NCI-H748 (cell line): ENCODE measurements around the gene ETS1.

Experiments
- DNase-seq: peaks from one replicate; lab custom pipeline; 2025; ENCODE audit not compliant: unreplicated experiment; lab: John Stamatoyannopoulos, UW

ETS1 gene

GRCh38 chr11:128572965-128573364, 14.4 kb downstream of the ETS1 start:
- DNase-seq: no peak

DNA sequence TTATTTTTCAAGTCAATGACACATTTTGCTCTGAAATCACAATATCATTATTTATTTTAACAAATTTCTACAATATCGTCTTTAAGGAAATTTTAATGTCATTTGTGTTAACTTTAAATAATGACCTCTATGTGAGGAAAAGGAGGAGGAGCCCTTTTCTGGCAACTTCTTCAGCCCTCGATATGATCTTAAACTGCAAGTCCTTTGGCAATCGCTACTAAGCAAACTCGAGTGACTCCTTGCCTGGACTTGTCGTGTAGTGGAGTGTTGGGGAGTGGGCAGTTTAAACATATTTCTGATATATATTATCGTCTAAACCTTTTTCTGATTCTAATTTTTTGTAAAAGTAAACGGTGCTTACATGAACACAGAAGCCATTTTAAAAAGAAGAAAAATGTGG, 16.7 kb downstream of the ETS1 start:
- no peak for DNase-seq

DNA sequence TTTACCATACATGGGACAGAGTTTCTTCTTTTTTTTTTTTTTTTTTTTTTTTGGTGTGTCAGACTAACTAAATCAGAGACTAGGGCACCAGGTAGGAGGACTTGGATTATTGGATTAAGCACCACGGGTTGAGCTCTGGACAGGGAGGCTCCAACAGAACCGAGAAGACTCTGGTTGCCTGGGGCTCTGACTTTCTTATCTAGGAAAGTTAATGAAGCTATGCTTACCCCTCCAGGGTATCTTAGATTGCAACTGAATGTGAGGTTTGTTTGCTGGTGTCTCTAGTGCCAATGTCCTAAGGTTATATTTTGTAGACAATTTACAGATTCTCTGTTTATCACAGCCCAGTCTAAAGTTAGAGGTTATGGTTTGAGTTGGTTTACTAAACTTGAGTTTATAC, 18.1 kb downstream of the ETS1 start:
- DNase-seq: no peak

DNA sequence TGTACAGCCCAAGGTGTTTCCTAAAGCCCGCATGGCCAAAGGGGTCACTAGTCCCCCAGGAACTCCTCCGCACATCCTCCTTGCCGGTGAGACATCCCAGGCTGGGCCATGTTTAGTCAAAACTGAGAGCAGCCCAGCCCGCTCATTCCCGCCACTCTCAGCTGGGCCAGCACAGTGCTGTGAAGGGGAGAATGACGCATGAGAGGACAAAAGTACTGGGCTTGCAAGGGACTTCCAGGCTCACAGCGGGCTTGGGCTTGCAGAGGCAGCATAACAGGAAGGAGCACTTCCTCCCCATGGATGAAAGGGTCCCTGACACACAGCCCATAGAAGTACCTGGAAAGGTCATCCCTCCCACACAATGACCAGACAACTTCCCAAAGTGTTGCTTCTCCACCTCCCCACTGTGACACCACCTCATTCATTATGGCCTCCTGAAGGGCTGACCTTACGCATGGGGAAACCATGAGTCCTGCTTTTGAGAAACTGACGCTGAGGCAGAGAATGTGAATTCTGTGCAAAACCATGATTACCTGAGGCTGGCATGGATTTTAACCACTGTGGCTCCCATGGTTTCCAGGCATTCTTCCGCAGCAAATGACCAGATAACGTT, 19.1 kb downstream of the ETS1 start:
- no peak for DNase-seq

DNA sequence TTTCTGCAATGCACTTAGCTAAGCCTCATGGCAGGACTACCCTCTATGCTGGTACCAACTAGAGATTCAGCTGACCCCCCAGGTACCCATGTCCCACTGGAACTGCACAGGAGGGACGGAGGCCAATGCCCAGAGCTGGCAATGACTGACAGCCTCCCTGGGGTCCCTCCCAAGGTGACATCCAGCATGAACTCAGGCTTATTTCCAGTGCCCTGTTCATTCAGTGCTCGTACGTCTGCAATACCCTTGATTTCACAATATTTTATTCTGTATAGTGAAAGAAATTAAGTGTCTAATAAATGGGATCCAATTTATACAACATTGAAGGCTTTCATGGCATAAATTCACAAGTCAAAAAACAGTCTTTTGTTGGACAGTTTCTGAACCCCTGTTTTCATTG, 20.2 kb downstream of the ETS1 start:
- DNase-seq: no peak

DNA sequence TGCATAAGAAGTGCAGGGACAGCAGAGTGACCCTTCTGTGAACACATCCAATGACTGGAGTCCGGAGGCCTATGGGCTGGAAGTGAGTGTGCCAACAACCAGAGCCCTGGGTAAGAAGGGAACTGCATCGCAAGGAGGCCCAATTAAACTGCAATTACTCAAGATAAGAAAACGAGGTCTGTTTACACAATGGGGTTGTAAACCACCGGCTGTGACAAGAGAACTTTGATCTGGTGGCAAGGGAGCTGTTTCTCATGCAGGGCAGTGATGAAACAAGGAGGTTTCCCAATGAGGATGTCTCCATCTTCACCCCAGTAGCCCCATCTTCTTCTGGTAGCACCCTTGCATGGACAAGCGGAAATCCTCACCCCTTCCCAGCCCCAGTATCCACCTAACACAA, 21.5 kb downstream of the ETS1 start:
- no peak for DNase-seq

- no peak for DNase-seq
Observed at GRCh38 chr11:128564642-128565245, 22.6 kb downstream of the ETS1 start.

DNA sequence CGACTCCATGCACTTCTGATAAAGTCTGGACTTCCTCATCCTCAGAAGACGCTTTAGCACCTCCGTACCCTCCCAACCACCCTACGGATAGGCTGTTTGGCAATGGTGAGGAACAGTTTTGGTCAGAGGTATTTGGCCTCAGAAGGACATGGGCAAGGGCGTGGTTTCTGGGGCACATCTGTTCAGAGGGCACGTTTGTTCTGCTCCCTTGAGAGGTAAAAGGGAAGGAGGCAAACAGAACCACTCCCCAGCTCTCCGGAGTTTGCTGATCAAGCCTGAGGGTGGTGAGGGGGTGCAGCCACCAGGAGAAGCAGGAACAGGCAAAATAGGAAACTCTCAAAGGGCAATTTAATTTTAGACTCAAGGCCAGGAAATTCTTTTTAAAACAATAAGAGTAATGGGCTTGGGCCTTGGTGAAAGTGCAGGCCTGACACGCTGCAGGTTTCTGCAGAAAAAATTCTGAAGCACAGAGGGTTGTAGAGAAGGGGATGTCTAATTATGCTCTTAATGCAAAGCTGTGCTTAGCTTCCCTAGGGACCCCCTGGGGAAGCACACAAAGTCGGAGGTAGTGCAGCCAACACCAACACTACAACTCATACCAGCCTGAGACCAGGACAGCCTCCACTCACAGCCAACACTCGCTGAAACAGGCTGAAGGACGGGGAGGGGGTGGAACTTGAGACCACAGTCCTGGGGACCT, 23.3 kb downstream of the ETS1 start:
- DNase-seq: no peak

GRCh38 chr11:128563308-128563707, 24.1 kb downstream of the ETS1 start:
- DNase-seq: no peak

DNA sequence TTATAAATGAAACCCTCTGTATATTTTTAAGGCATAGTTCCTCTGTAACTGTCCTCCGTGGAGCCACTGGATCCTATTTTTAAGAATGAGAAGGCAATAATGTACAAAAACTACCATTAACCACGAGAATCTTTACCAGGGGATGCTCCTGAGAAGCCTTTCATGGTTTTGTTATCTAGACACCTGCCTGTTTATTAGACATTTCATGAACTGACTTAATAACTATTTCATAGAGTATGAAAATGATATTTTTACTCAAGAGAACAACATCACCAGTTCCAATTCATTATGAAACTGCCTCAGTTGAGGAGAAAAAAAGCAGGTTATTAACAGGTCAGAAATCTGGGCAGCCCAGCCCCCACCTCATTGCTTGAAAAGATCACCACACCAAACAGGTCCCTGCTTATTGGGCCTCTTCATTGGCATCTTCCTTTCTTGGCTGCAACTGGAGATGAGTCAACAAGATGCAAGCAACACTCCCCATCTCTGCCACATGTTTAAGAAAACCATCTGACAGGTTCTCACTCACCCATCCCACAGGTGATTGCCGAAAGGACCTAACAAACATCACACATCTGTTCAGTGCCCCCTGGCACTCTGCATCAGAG, 27.8 kb downstream of the ETS1 start:
- DNase-seq: no peak

GRCh38 chr11:128555606-128556005, 31.8 kb downstream of the ETS1 start:
- DNase-seq: peak; percentile 29

DNA sequence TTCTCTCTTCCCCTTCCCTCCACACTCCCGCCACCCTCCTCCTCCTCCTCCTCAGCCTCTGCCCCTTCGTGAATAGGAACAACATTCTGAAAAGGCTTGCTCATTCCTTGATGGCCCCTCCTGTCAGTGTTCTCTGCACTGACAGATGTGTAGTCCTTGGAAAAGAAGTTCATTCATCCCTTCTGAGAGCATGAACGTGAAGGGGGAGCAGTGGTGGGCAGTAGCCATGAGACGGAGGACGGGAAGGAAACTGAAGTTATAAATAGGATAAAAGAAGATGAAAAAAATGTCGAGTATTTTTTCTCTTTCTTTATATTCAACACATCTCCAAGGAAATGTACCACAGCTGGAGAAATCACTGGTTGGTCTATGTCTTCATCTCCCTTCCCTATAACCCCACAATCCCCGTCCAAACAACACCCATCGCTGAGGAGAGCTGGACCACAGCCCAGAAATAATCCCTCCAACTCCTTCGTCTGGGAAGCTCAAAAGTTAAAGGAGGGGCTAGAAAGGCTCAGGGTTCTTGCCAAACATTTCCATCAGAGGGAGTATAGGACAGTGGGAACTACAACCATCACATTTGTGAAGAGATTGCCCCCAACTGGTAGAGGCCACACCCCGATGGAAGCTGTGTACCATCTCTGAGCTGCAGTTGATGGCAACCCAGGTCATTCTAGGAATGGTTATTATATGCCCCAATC, 33.5 kb downstream of the ETS1 start:
- DNase-seq: no peak

GRCh38 chr11:128552783-128553661, 34.3 kb downstream of the ETS1 start:
- DNase-seq: no peak

DNA sequence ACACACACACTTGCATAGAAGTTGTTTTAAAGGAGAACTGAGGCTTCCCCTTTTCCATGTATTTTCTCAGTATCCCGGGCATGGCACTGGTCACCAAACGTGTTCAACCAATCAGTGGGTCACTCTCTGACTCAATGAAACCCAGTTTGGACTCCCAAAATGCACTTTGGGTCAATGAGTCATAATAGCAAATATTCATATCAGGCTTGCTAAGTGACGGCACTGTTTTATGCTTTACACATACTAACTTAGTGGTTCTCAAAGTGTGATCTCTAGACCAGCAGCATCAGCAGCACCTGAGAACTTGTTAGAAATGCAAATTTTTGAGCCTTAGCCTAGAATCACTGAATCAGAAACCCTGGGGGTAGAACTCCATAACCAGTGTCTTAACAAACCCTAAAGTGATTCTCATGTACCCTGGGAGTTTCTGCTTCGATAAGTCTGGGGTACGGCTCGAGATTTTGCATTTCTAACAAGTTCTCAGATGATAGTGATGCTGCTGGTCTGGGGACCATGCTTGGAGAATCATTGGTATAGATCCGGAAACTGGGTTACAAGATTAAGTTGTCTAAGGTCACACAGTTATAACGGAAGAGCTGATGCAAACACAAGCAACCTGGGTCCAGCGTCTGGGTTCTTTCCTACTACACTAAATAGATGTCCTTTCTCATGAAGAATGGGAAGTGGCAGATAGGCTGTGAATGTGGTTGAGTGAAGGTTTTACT, 35.6 kb downstream of the ETS1 start:
- no peak for DNase-seq

DNA sequence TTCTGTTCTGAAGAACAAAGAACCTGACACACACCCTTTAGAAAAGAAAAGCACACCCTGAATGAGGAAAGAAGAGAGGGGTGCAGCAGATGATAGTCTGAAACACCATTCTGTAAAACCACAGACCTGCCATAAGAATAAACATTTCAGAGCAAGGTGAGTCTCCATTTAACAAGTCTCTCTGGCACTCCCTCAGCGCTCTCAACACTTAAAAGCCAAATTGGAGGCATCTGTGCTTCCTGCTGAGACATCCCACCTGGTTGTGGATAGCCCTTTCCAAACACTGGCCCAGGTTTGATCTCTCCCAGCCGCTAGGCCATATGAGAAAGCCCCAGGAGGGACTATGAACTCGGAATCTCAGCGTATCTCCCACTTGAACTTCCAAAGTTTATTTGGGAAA, 36.3 kb downstream of the ETS1 start:
- DNase-seq: peak; percentile 34

GRCh38 chr11:128550261-128550821, 37.0 kb downstream of the ETS1 start:
- DNase-seq: no peak

- DNase-seq: no peak
Observed at GRCh38 chr11:128549256-128549944, 38.0 kb downstream of the ETS1 start.

DNA sequence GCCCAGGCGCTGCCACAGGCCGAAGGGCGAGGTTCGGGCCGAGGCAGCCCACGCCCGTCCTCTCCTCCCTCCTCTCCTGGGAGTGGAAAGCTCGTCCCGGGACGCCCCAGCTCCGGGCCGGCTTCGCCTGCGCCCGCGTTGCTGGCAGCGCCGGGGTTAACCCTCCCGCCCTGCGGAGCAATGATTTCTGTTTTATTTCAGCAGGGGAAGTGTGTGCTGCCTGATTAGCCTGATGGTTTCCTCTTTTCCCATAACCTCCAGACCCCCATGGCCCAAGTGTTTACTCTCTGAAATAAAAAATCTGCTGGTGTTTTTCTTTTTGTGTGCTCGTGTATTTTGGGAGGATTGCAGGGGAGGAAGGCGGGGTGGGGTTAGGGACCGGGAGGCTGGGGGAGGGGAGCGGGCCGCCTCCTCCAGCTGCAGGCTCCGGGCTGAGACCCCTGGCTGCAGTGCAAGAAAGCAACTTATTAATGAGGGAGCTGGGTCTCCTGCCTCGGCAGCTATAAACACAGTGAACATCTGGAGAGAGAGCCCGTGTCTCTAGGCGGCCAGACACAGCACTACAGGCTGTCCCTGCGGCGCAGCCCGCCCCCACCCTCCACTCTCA, 38.6 kb downstream of the ETS1 start:
- no peak for DNase-seq
